Subcutaneous adipose tissue (tissue), 4 donors: ENCODE data around the gene SOX11. TPM values are rescaled to one million over a fixed set of nuclear protein-coding genes. Genes with fewer than 3 reads are reported as not detected.

Experiments used
- CTCF ChIP-seq: fragments of 450-650 bp; IDR thresholded peaks from one replicate; pipeline ENCODE4 v1.5.1; 2016; ENCODE audit warnings: low read depth, mild to moderate bottlenecking, control low read depth, antibody characterized with exemption, moderate library complexity
- total RNA-seq, 4 donors: library from RNA; depleted of rRNA; stranded (reverse); fragments of >200 nt; gene quantifications; one replicate each; pipeline ENCODE4 v1.1.0, GENCODE V29; 2016

The SOX11 gene
- total RNA-seq, 4 donors from 2014 or later = not detected

GRCh38 chr2:5699963-5700362, 7.8 kb downstream of the SOX11 start:
- no peak for TF ChIP-seq CTCF

- TF ChIP-seq CTCF = no peak
These were observed 8.4 kb downstream of the SOX11 start for GRCh38 chr2:5700551-5700950.

GRCh38 chr2:5701266-5701665, 9.1 kb downstream of the SOX11 start:
- TF ChIP-seq CTCF = no peak

- no peak for TF ChIP-seq CTCF
These were observed 11.0 kb downstream of the SOX11 start for GRCh38 chr2:5703166-5703565.

GRCh38 chr2:5705490-5705889, 13.3 kb downstream of the SOX11 start:
- no peak for TF ChIP-seq CTCF

GRCh38 chr2:5706717-5707455, 14.7 kb downstream of the SOX11 start:
- TF ChIP-seq CTCF = no peak

GRCh38 chr2:5710615-5711014, 18.4 kb downstream of the SOX11 start:
- TF ChIP-seq CTCF = no peak
